ENCODE data around the gene BRD7.

The BRD7 gene

GRCh38 chr16:50288026-50288425, 80.8 kb downstream of the BRD7 start:
- no peak for DNase-seq

GRCh38 chr16:50286681-50287080, 82.1 kb downstream of the BRD7 start:
- DNase-seq: no peak

GRCh38 chr16:50285406-50286003, 83.3 kb downstream of the BRD7 start:
- no peak for DNase-seq

- DNase-seq: no peak
Measured at GRCh38 chr16:50284131-50284911, 84.5 kb downstream of the BRD7 start.

- DNase-seq: no peak
Measured at GRCh38 chr16:50282955-50283631, 85.7 kb downstream of the BRD7 start.

- DNase-seq: peak in 1 of 2 donors; percentile 64
Measured at GRCh38 chr16:50282010-50282538, 86.7 kb downstream of the BRD7 start.

GRCh38 chr16:50281391-50282009, 87.3 kb downstream of the BRD7 start:
- no peak for DNase-seq

- DNase-seq: no peak
Measured at GRCh38 chr16:50280932-50281331, 87.9 kb downstream of the BRD7 start.

- no peak for DNase-seq
Measured at GRCh38 chr16:50279504-50279865, 89.3 kb downstream of the BRD7 start.

- no peak for DNase-seq
Measured at GRCh38 chr16:50278251-50278650, 90.5 kb downstream of the BRD7 start.

- DNase-seq: no peak
Measured at GRCh38 chr16:50276801-50277555, 91.8 kb downstream of the BRD7 start.

- no peak for DNase-seq
Measured at GRCh38 chr16:50276326-50276640, 92.5 kb downstream of the BRD7 start.

- no peak for DNase-seq
Measured at GRCh38 chr16:50275428-50276325, 93.1 kb downstream of the BRD7 start.

GRCh38 chr16:50275098-50275415, 93.7 kb downstream of the BRD7 start:
- DNase-seq: no peak

- DNase-seq: no peak
Measured at GRCh38 chr16:50274326-50275097, 94.3 kb downstream of the BRD7 start.

GRCh38 chr16:50273888-50274325, 94.9 kb downstream of the BRD7 start:
- no peak for DNase-seq

GRCh38 chr16:50273382-50273690, 95.5 kb downstream of the BRD7 start:
- DNase-seq: no peak

- no peak for DNase-seq
Measured at GRCh38 chr16:50272687-50273381, 96.0 kb downstream of the BRD7 start.

GRCh38 chr16:50272111-50272571, 96.6 kb downstream of the BRD7 start:
- DNase-seq: no peak
